ENCODE results near the gene PTPRM.

GRCh38 chr18:7524786-7525185 lies 42.3 kb upstream of the PTPRM start:
- no peak for TF ChIP-seq PATZ1 (CRISPR knock-in tag; IDR thresholded peaks at IDR 0.05; ENCODE audit: borderline replicate concordance)
- no peak for TF ChIP-seq TCF4 (CRISPR knock-in tag; IDR thresholded peaks at IDR 0.05; ENCODE audit: borderline replicate concordance)
- no peak for TF ChIP-seq ZC3H10 (CRISPR knock-in tag; IDR thresholded peaks at IDR 0.05)
- TF ChIP-seq ZNF70 (CRISPR knock-in tag; IDR thresholded peaks at IDR 0.05): no peak
- TF ChIP-seq ISL1 (CRISPR knock-in tag; IDR thresholded peaks at IDR 0.05): no peak
- no peak for TF ChIP-seq CSRNP3 (CRISPR knock-in tag; IDR thresholded peaks at IDR 0.05)
- TF ChIP-seq ZNF565 (CRISPR knock-in tag; conservative IDR thresholded peaks at IDR 0.05; ENCODE audit: low read depth): no peak
- no peak for TF ChIP-seq TOX (CRISPR knock-in tag; IDR thresholded peaks at IDR 0.05; ENCODE audit: borderline replicate concordance)
- no peak for TF ChIP-seq RARB (CRISPR knock-in tag; IDR thresholded peaks at IDR 0.05)
- no peak for TF ChIP-seq CSDC2 (CRISPR knock-in tag; IDR thresholded peaks at IDR 0.05)
- TF ChIP-seq TSHZ2 (CRISPR knock-in tag; IDR thresholded peaks at IDR 0.05): no peak

All from SK-N-SH treated with all-trans-retinoic acid at 6 μM for 48 hours (cell line).